Upper lobe of left lung (tissue), 6 donors: ENCODE results near the gene PPP1R18. TPM values are rescaled to one million over a fixed set of nuclear protein-coding genes. Genes with fewer than 3 reads are reported as not detected.
"Not testable (repeated sequence)": the region's sequence is repeated elsewhere in the genome, so short reads cannot be mapped to it uniquely, and the experiment has no call there.

Experiments used
- ATAC-seq, 2 donors: fragments of 200-7000 bp; cut with Tn5 transposase; one replicate each; pipeline ENCODE4 v1.9.1; 2022; ENCODE audit warnings: mild to moderate bottlenecking in 2 of 2, moderate library complexity in 2 of 2; ENCODE audit not compliant: low FRiP score in 2 of 2
- DNase-seq, 2 donors: peaks; one replicate each; pipeline ENCODE4 v3.0.0-alpha.2; 2019 to 2020
- H3K27ac ChIP-seq, 4 donors: fragments of 200-600 bp; sonication (generic); one replicate each; pipeline ENCODE4 v1.5.1; 2016 to 2019
- H3K27me3 ChIP-seq, 4 donors: fragments of 200-600 bp; sonication (generic); one replicate each; pipeline ENCODE4 v1.5.1; 2017 to 2019
- H3K36me3 ChIP-seq, 4 donors: fragments of 200-600 bp; sonication (generic); one replicate each; pipeline ENCODE4 v1.5.1; 2016 to 2019
- H3K4me1 ChIP-seq, 4 donors: fragments of 200-600 bp; sonication (generic); one replicate each; pipeline ENCODE4 v1.5.1; 2018 to 2019
- H3K4me3 ChIP-seq, 4 donors: fragments of 200-600 bp; sonication (generic); one replicate each; pipeline ENCODE4 v1.5.1; 2017 to 2019; ENCODE audit warnings: mild to moderate bottlenecking in 2 of 4, moderate library complexity in 1 of 4
- H3K9me3 ChIP-seq, 4 donors: fragments of 200-600 bp; sonication (generic); one replicate each; pipeline ENCODE4 v1.5.1; 2018 to 2019
- CTCF ChIP-seq, 6 experiments: fragments of 450-650 bp in 4 of 6; fragments of 200-600 bp in 2 of 6; sonication (generic) in 2 of 6; IDR thresholded peaks; one replicate each; pipeline ENCODE4 v1.5.1; 2016 to 2019; ENCODE audit warnings: antibody characterized with exemption in 6 of 6
- EP300 ChIP-seq, 4 donors: sonication (generic); formaldehyde crosslinking; IDR thresholded peaks; one replicate each; pipeline ENCODE4 v1.5.1; 2017; ENCODE audit warnings: antibody characterized with exemption in 4 of 4, control low read depth in 2 of 4
- POLR2A ChIP-seq, 4 donors: fragments of 450-650 bp; IDR thresholded peaks; one replicate each; pipeline ENCODE4 v1.5.1; 2016 to 2017; ENCODE audit warnings: antibody characterized with exemption in 4 of 4, mild to moderate bottlenecking in 2 of 4
- POLR2AphosphoS5 ChIP-seq, 2 donors: sonication (generic); formaldehyde crosslinking; IDR thresholded peaks; one replicate each; pipeline ENCODE4 v1.5.1; 2017; ENCODE audit warnings: antibody characterized with exemption in 2 of 2
- WGBS, 2 donors: methylation state at CpG; one replicate each; pipeline ENCODE4 v1.1.5; 2017 to 2018; 5-methylcytosine and 5-hydroxymethylcytosine counted together
- total RNA-seq, 6 donors: library from RNA; depleted of rRNA in 4 of 6; stranded (reverse); fragments of >200 nt in 4 of 6; gene quantifications; one replicate each; pipeline versions ENCODE4 v1.1.0 to v1.2.1, GENCODE V29; 2016 to 2021
- donor health status: DM: no; HTN: no; CAD: no; lungs with moderate emphysema.
- donor health status: DM: no; HTN: yes; CAD: no; lungs with severe emphysema.

PPP1R18 gene
- total RNA-seq, 6 donors from 2014 or later: 23.5 to 103 (median 60.8) TPM

GRCh38 chr6:30727920-30728553 is 41.6 kb upstream of the PPP1R18 start:
- H3K27me3 ChIP-seq: no peaks in the 10 kb centered on the region
- peaks cover 42 to 98% (median 80%) of the 10 kb centered on the region in 4 donors for H3K36me3 ChIP-seq
- ATAC-seq: no peak
- TF ChIP-seq CTCF (IDR thresholded peaks at IDR 0.05) (no peak), EP300 (IDR thresholded peaks at IDR 0.05) (no peak), POLR2AphosphoS5 (IDR thresholded peaks at IDR 0.05) (no peak), POLR2A (IDR thresholded peaks at IDR 0.05) (no peak)
- H3K4me1 ChIP-seq: peaks cover 10 to 42% (median 26%) of the 10 kb centered on the region in 4 donors
- peak overlapping the region in 2 of 4 donors; percentile 11 to 22 for H3K27ac ChIP-seq
- H3K9me3 ChIP-seq: no peaks in the 10 kb centered on the region
- 70 to 72% methylated on average over 6 to 7 of the region's 7 CpGs for WGBS, 2 donors
- DNase-seq: no peak
- H3K4me3 ChIP-seq: no peak overlapping the region

GRCh38 chr6:30726506-30727413 is 40.3 kb upstream of the PPP1R18 start:
- no peak for ATAC-seq
- Histone ChIP-seq H3K4me3 (no peak overlapping the region), H3K9me3 (no peaks in the 10 kb centered on the region), H3K27ac (peak overlapping the region in 1 of 4 donors; percentile 32), H3K36me3 (peaks cover 40 to 94% (median 73%) of the 10 kb centered on the region in 4 donors), H3K4me1 (peaks cover 21 to 54% (median 38%) of the 10 kb centered on the region in 4 donors), H3K27me3 (no peaks in the 10 kb centered on the region)
- TF ChIP-seq POLR2AphosphoS5 (IDR thresholded peaks at IDR 0.05) (no peak), CTCF (IDR thresholded peaks at IDR 0.05) (no peak), EP300 (IDR thresholded peaks at IDR 0.05) (no peak), POLR2A (IDR thresholded peaks at IDR 0.05) (no peak)
- 87 to 91% methylated on average over 11 of the region's 11 CpGs for WGBS, 2 donors
- DNase-seq: no peak

GRCh38 chr6:30725713-30726505 is 39.5 kb upstream of the PPP1R18 start:
- WGBS, 2 donors: 53 to 59% methylated on average over 2 to 3 of the region's 3 CpGs
- ATAC-seq (no peak), DNase-seq (no peak)
- Histone ChIP-seq H3K4me1 (peaks cover 18 to 49% (median 37%) of the 10 kb centered on the region in 4 donors), H3K27ac (peak overlapping the region in 2 of 4 donors; percentile 30 to 32), H3K9me3 (no peaks in the 10 kb centered on the region), H3K36me3 (peaks cover 40 to 88% (median 69%) of the 10 kb centered on the region in 4 donors), H3K27me3 (no peaks in the 10 kb centered on the region), H3K4me3 (no peak overlapping the region)
- TF ChIP-seq POLR2A (IDR thresholded peaks at IDR 0.05) (no peak), POLR2AphosphoS5 (IDR thresholded peaks at IDR 0.05) (no peak), EP300 (IDR thresholded peaks at IDR 0.05) (no peak), CTCF (IDR thresholded peaks at IDR 0.05) (no peak)

DNA sequence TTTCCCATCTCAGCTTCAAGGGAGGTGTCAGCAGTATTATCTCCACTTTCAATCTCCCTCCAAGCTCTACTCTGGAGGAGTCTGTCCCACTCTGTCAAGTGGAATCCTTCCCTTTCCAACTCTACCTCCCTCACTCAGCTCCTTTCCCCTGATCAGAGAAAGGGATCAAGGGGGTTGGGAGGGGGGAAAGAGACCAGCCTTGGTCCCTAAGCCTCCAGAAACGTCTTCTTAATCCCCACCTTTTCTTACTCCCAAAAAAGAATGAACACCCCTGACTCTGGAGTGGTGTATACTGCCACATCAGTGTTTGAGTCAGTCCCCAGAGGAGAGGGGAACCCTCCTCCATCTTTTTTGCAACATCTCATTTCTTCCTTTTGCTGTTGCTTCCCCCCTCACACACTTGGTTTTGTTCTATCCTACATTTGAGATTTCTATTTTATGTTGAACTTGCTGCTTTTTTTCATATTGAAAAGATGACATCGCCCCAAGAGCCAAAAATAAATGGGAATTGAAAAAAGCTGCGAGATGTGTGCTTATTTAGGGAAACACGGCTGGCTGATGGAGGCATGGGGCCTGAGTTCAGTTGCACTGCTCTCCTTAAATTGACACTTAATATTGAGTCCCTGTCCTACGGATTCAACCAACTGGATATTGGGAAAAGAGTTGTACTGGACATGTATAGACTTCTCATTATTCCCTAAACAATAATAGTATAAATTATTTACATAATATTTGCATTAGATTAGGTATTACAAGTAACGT is 38.6 kb upstream of the PPP1R18 start:
- ATAC-seq (no peak), DNase-seq (no peak)
- Histone ChIP-seq H3K4me3 (no peak overlapping the region), H3K27ac (peak overlapping the region in 1 of 4 donors; percentile 30), H3K4me1 (peaks cover 12 to 41% (median 30%) of the 10 kb centered on the region in 4 donors), H3K36me3 (peaks cover 38 to 80% (median 63%) of the 10 kb centered on the region in 4 donors), H3K27me3 (no peaks in the 10 kb centered on the region), H3K9me3 (no peaks in the 10 kb centered on the region)
- TF ChIP-seq POLR2AphosphoS5 (IDR thresholded peaks at IDR 0.05): no peak
- no peak for TF ChIP-seq EP300 (IDR thresholded peaks at IDR 0.05)
- no peak for TF ChIP-seq CTCF (IDR thresholded peaks at IDR 0.05)
- no peak for TF ChIP-seq POLR2A (IDR thresholded peaks at IDR 0.05)
- 50% methylated on average over 6 of the region's 6 CpGs for WGBS, 2 donors

- Histone ChIP-seq H3K27ac (peak overlapping the region in 2 of 4 donors; percentile 13 to 32), H3K36me3 (peaks cover 29 to 70% (median 53%) of the 10 kb centered on the region in 4 donors), H3K4me1 (peaks cover 18 to 48% (median 37%) of the 10 kb centered on the region in 4 donors)
- not testable (repeated sequence) for H3K4me3 ChIP-seq, H3K27me3 ChIP-seq, DNase-seq, ATAC-seq, H3K9me3 ChIP-seq
- WGBS, 2 donors: 64 to 67% methylated on average over 17 to 29 of the region's 29 CpGs
Observed at GRCh38 chr6:30723843-30724741, 37.6 kb upstream of the PPP1R18 start.
